ENCODE results near the gene BICD1. TPM values are rescaled to one million over a fixed set of nuclear protein-coding genes. Genes with fewer than 3 reads are reported as not detected.

The BICD1 gene
- total RNA-seq, 1 experiment from 2014 or later = 45.6 TPM

- Mint-ChIP-seq H3K27ac (ENCODE audit: unreplicated experiment) (no peak overlapping the region), H3K4me1 (ENCODE audit: low read depth, unreplicated experiment) (no peaks in the 10 kb centered on the region), H3K27me3 (ENCODE audit: unreplicated experiment) (no peaks in the 10 kb centered on the region), H3K9me3 (ENCODE audit: low read depth, unreplicated experiment) (no peaks in the 10 kb centered on the region), H3K36me3 (ENCODE audit: insufficient read depth, unreplicated experiment) (no peaks in the 10 kb centered on the region), H3K4me3 (ENCODE audit: low read depth, unreplicated experiment) (no peak overlapping the region)
- DNase-seq = no peak
- intact Hi-C loops (cut with micrococcal nuclease; ENCODE audit: unreplicated experiment) = no loop called here
- BruUV-seq (replicated peaks) = no TSS peak
- TF ChIP-seq CTCF (IDR thresholded peaks at IDR 0.05; ENCODE audit: unreplicated experiment) = no peak
- CTCF ChIA-PET = no interaction called here
Measured at GRCh38 chr12:32211900-32212156, 105.2 kb downstream of the BICD1 start.

GRCh38 chr12:32214723-32215122 lies 108.1 kb downstream of the BICD1 start:
- Mint-ChIP-seq H3K27me3 (ENCODE audit: unreplicated experiment) (no peaks in the 10 kb centered on the region), H3K27ac (ENCODE audit: unreplicated experiment) (no peak overlapping the region), H3K36me3 (ENCODE audit: insufficient read depth, unreplicated experiment) (no peaks in the 10 kb centered on the region), H3K4me1 (ENCODE audit: low read depth, unreplicated experiment) (peaks cover 6% of the 10 kb centered on the region), H3K9me3 (ENCODE audit: low read depth, unreplicated experiment) (no peaks in the 10 kb centered on the region), H3K4me3 (ENCODE audit: low read depth, unreplicated experiment) (no peak overlapping the region)
- intact Hi-C loops (cut with micrococcal nuclease; ENCODE audit: unreplicated experiment) = no loop called here
- no peak for TF ChIP-seq CTCF (IDR thresholded peaks at IDR 0.05; ENCODE audit: unreplicated experiment)
- CTCF ChIA-PET = interaction anchor here (0.6 kb wide), 1 partner anchor 561 kb away, joined by 4 read pairs; no protein-coding TSS in a partner anchor
- DNase-seq = no peak
- no TSS peak for BruUV-seq (replicated peaks)

- intact Hi-C loops (cut with micrococcal nuclease; ENCODE audit: unreplicated experiment) = no loop called here
- no peaks in the 10 kb centered on the region for H3K9me3 Mint-ChIP-seq (ENCODE audit: low read depth, unreplicated experiment)
- no peak overlapping the region for H3K4me3 Mint-ChIP-seq (ENCODE audit: low read depth, unreplicated experiment)
- CTCF ChIA-PET = no interaction called here
- peaks cover 6% of the 10 kb centered on the region for H3K4me1 Mint-ChIP-seq (ENCODE audit: low read depth, unreplicated experiment)
- no peak for DNase-seq
- no TSS peak for BruUV-seq (replicated peaks)
- no peaks in the 10 kb centered on the region for H3K27me3 Mint-ChIP-seq (ENCODE audit: unreplicated experiment)
- no peak for TF ChIP-seq CTCF (IDR thresholded peaks at IDR 0.05; ENCODE audit: unreplicated experiment)
- no peaks in the 10 kb centered on the region for H3K36me3 Mint-ChIP-seq (ENCODE audit: insufficient read depth, unreplicated experiment)
- no peak overlapping the region for H3K27ac Mint-ChIP-seq (ENCODE audit: unreplicated experiment)
Measured at GRCh38 chr12:32217354-32218310, 111.0 kb downstream of the BICD1 start.

GRCh38 chr12:32223941-32224340 lies 117.3 kb downstream of the BICD1 start:
- H3K36me3 Mint-ChIP-seq (ENCODE audit: insufficient read depth, unreplicated experiment) = peaks cover 5% of the 10 kb centered on the region
- H3K4me3 Mint-ChIP-seq (ENCODE audit: low read depth, unreplicated experiment) = no peak overlapping the region
- H3K4me1 Mint-ChIP-seq (ENCODE audit: low read depth, unreplicated experiment) = no peaks in the 10 kb centered on the region
- no TSS peak for BruUV-seq (replicated peaks)
- intact Hi-C loops (cut with micrococcal nuclease; ENCODE audit: unreplicated experiment) = no loop called here
- H3K27ac Mint-ChIP-seq (ENCODE audit: unreplicated experiment) = no peak overlapping the region
- CTCF ChIA-PET = no interaction called here
- H3K27me3 Mint-ChIP-seq (ENCODE audit: unreplicated experiment) = no peaks in the 10 kb centered on the region
- no peaks in the 10 kb centered on the region for H3K9me3 Mint-ChIP-seq (ENCODE audit: low read depth, unreplicated experiment)
- TF ChIP-seq CTCF (IDR thresholded peaks at IDR 0.05; ENCODE audit: unreplicated experiment) = no peak
- no peak for DNase-seq
